SK-N-SH (cell line): ENCODE data around the gene CBLB.

ENCODE experiments used
- CTCF ChIP-seq: fragments of 200-600 bp; sonication (generic); IDR thresholded peaks from 2 replicates; pipeline ENCODE4 v1.6.1; 2017; ENCODE audit warnings: antibody characterized with exemption, mild to moderate bottlenecking, moderate library complexity
- EP300 ChIP-seq, 2 experiments: IDR thresholded peaks; 2 replicates each; pipeline versions ENCODE4 v1.4.0 to v1.6.1; 2012; ENCODE audit warnings: borderline replicate concordance in 1 of 2, low read depth in 1 of 2, low read length in 1 of 2
- FOXJ3 ChIP-seq: sonication (generic); formaldehyde crosslinking; IDR thresholded peaks from 2 replicates; pipeline ENCODE4 v1.5.1; 2020; ENCODE audit warnings: mild to moderate bottlenecking, missing genetic modification reagents
- NRF1 ChIP-seq: IDR thresholded peaks from 2 replicates; pipeline ENCODE4 v1.6.1; 2012; ENCODE audit warnings: low read depth, mild to moderate bottlenecking, low read length
- POLR2AphosphoS5 ChIP-seq: IDR thresholded peaks from 2 replicates; pipeline ENCODE4 v1.6.1; 2012; ENCODE audit warnings: low read depth, low read length
- RAD21 ChIP-seq: IDR thresholded peaks from 2 replicates; pipeline ENCODE4 v1.6.1; 2012; ENCODE audit warnings: mild to moderate bottlenecking, low read length
- RFX5 ChIP-seq: IDR thresholded peaks from 2 replicates; pipeline ENCODE4 v1.6.1; 2012; ENCODE audit warnings: mild to moderate bottlenecking, improper control_type of control experiment, low read length
- SMC3 ChIP-seq: IDR thresholded peaks from 2 replicates; pipeline ENCODE4 v1.6.1; 2012; ENCODE audit warnings: low read depth, low read length, improper control_type of control experiment
- TAF1 ChIP-seq: IDR thresholded peaks from 2 replicates; pipeline ENCODE4 v1.6.1; 2012; ENCODE audit warnings: low read depth, mild to moderate bottlenecking, low read length, moderate library complexity, borderline replicate concordance
- USF2 ChIP-seq: fragments of 150-350 bp; IDR thresholded peaks from 2 replicates; pipeline ENCODE4 v1.6.1; 2017; ENCODE audit warnings: antibody characterized with exemption, low read length, low read depth, borderline replicate concordance
- YY1 ChIP-seq: IDR thresholded peaks from 2 replicates; pipeline ENCODE4 v1.4.0; 2012; ENCODE audit warnings: low read depth, mild to moderate bottlenecking
- ZBTB33 ChIP-seq: IDR thresholded peaks from 2 replicates; pipeline ENCODE4 v1.4.0; 2012; ENCODE audit warnings: low read depth, borderline replicate concordance

DNA sequence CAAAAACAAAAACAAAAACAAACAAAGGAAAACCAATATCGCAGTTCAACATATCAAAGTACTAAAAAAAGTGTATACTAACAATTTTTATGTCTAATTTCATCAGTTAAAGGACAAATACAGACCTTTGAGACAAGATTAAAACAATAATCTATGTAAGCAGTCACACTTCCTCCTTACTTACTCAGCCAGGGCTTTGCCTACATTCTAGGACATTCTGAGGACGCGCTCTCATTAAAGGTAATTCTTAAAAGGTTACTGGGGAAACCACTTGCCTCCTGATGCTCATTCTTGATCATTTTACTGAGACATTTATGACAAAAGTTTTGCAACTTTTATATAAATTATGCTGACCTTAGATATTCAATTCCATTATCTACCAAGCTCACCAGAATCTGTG lies 93.4 kb downstream of the CBLB start:
- TF ChIP-seq USF2: no peak
- TF ChIP-seq CTCF: no peak
- TF ChIP-seq ZBTB33: no peak
- no peak for TF ChIP-seq POLR2AphosphoS5
- TF ChIP-seq RAD21: no peak
- no peak for TF ChIP-seq YY1
- no peak for TF ChIP-seq SMC3
- TF ChIP-seq TAF1: no peak
- TF ChIP-seq EP300 (IDR thresholded peaks at IDR 0.05; ENCODE audit: borderline replicate concordance in 1 of 2, low read depth in 1 of 2, low read length in 1 of 2): no peak
- TF ChIP-seq NRF1: no peak
- no peak for TF ChIP-seq RFX5
- TF ChIP-seq FOXJ3 (CRISPR knock-in tag): no peak
